HG03060 (cell line): ENCODE measurements around the gene AURKB.

Experiments
- ATAC-seq: cut with Tn5 transposase; IDR thresholded peaks from one replicate; pipeline ENCODE4 v1.9.1; 2021; ENCODE audit warnings: low read depth, moderate number of reproducible peaks; ENCODE audit not compliant: unreplicated experiment

AURKB gene

GRCh38 chr17:8162997-8163977 lies 47.1 kb downstream of the AURKB start:
- ATAC-seq, result no peak

DNA sequence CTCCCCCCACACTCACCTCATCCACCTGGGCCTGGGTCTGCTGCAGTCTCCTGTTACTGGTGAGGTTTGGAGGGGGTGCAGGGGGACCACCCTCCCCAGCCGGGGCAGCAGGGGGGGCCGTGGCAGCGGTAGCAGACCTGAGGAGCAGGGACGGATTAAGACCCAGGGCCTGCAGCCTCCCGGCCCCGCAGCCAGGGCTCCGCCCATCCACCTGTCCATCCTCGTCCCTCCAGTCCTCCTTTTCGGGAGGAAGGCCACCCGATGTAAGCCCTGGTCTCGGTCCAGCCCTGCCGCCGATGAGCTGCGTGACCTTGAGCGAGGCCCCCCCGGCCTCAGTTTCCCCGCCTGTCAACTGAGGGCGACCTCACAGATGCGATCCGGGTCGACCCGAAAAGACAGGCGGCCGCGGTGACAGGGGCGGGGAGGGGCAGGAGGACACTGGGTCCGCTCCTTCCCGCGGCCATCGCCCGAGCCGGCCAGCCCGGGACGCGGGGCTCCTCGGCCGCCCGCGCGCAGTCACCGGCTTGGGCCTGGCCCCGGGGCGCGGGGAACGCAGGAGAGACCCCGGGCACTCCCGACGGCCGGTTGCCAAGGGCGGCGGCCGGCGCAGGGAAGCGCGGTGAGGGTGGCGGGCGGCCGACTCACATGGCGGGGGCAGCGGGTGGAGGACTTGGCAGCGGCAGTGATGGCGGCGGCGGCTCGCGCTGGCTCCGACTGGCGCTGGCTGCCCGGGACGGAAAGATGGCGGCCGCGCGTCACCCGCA lies 48.0 kb downstream of the AURKB start, which contains the start of gene VAMP2:
Gene VAMP2, minus strand, starts transcription at position 716 of the 764 bp plus-strand sequence. Its CDS starts 69 bp downstream, at position 647.
- no peak for ATAC-seq

GRCh38 chr17:8161289-8162232 lies 48.8 kb downstream of the AURKB start:
- no peak for ATAC-seq

GRCh38 chr17:8160741-8161221 lies 49.6 kb downstream of the AURKB start:
- ATAC-seq, result no peak

DNA sequence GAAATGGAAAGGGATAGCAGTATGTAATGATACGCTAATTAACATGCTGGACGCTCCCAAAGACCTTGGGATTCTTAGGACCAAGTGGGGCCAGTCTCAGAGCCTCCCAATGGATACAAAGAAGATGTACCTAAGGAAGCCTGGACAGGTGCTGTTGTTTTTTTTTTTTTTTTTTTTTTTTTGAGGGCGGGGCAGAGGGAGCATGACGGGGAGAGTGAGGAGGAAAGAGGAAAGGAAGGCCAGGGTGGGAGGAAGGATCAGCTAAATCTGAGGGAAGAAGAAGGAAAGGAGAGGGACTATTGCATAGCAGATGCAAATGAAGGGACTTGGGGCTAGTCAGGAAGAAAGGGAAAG lies 50.2 kb downstream of the AURKB start:
- ATAC-seq, result no peak

GRCh38 chr17:8159459-8160223 lies 50.7 kb downstream of the AURKB start:
- ATAC-seq, result no peak

DNA sequence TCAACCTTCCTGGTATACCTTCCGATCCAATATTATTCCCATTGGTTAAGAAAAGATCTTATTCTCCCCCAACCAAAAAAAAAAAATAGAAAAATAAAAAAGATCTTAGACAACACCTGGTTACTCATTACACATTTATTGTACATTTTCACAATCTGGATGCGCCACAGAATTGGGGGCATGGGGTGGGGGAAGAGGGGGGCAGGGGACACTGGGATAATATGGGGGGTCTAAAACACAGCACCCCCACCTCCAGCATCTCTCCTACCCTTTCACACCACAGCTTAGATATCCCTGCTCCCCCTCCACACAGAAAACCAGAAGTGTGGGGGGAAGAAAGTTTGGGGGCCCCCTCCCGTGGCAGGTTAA lies 51.4 kb downstream of the AURKB start:
- no peak for ATAC-seq

- ATAC-seq, result no peak
Observed at GRCh38 chr17:8158267-8159031, 51.9 kb downstream of the AURKB start.

GRCh38 chr17:8156246-8156992 lies 54.0 kb downstream of the AURKB start:
- peak; percentile 59 for ATAC-seq

DNA sequence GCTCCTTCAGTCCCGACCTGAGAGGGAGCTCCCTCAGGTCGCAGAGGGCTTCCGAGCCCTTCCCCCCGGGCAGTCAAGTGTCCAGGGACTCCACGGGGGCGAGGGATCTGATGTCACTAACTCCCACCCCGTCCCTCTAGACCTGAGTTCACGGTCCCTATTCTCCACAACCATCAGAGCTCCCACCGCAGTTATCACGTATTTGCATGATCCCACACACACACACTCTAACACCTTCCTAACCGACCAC lies 54.5 kb downstream of the AURKB start:
- no peak for ATAC-seq

DNA sequence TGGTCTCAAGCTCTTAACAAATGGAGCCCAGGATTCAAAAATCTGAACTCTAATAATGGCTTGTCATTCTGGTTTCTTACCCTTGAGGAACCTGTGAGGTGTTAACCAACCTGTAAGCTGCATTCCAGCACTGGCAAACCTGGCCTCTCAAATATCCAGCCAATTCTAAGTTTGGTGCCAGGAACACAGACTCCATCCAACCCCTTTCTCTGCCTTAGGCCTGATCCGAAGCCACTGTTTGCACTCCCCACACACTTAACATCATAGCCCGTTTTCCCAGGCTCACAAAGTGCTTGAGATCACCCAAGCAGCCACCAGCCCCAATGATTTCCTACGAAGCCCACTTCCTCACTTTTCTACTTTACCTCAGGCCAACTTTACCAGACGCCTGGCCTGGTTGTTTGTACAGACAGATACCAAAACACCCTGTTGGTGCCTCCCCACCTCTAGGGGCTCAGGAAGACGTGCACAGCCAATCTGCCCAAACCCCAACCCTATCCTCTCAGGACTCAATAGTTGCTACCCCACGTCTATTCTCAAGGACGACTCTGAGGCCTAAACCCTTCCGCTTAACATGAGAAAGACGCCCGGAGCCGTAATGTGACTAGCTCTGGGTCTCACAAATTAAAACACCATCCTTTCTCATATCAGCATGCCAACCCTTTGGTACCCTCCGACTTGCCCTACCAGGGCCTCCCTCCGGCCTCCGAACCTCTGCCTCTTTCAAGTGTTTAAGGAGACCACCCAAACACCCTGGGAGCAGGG lies 55.0 kb downstream of the AURKB start:
- ATAC-seq, result no peak
